ENCODE data around the gene CHID1. TPM values are rescaled to one million over a fixed set of nuclear protein-coding genes. Genes with fewer than 3 reads are reported as not detected.

The CHID1 gene
- total RNA-seq, 6 donors from 2014 or later, result 34.6 to 144 (median 59.1) TPM

DNA sequence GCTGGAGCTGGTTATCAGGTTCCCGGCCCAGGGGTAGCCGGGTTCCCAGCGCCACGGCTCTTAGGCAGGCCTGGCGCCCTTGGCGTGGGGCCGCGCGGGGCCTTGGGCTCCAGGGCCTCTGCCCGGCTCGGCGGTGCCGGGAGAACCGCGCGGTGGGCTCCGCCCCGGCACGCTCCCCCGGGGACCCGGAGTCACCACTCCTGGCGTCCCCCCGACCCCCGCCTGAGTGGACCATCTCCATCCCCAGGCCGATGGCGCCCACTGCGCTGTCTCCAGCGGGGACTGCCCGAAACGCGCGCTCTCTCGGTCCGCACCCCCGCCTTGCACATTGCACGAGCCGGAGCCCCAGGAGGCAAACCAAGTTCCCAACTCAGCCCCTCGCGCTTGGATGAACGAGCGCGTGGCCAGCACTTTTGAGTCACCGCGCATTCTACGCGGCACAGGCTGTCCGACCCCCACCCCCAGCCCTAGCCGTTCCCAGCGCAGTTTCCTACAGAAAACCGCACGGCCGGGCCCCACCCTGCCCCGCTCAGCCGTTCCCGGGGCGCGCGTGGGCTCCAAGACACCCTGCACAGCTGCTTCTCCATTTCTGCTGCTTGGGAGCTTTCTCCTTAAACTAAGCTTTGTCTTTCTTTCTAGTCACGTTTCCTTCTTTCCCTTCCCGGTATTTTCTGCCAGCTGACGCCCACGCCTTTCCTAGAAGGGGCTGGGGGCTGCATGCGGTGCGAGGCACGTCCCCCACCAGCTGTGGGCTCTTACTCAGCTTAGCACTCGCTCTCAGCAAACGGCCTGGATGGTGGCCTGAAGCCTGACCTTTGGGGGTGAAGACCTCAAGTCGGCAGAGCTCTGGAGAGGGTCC lies 650 bp upstream of the CHID1 start:
- 4 to 5% methylated on average over 25 to 38 of the region's 68 CpGs for WGBS, 2 donors
- peak; percentile 38 to 64 for ATAC-seq (ENCODE audit: low FRiP score in 2 of 2)
- DNase-seq, result peak in 1 of 2 donors; percentile 45
- peak overlapping the region; percentile 76 to 96 (median 90) for H3K4me3 ChIP-seq
- H3K4me1 ChIP-seq, result peaks cover 13 to 26% (median 17%) of the 10 kb centered on the region in 4 donors
- peak overlapping the region; percentile 91 to 95 (median 92) for H3K27ac ChIP-seq
- H3K36me3 ChIP-seq, result peaks cover 0 to 1% (median 0%) of the 10 kb centered on the region in 4 donors
- H3K9me3 ChIP-seq, result no peaks in the 10 kb centered on the region
- no peaks in the 10 kb centered on the region for H3K27me3 ChIP-seq
- TF ChIP-seq POLR2A (IDR thresholded peaks at IDR 0.05), result peak in 1 of 4 donors; percentile 52
- TF ChIP-seq POLR2AphosphoS5 (IDR thresholded peaks at IDR 0.05), result no peak
- peak in 1 of 6 experiments; percentile 35 for TF ChIP-seq CTCF (IDR thresholded peaks at IDR 0.05)
- TF ChIP-seq EP300 (IDR thresholded peaks at IDR 0.05), result no peak

DNA sequence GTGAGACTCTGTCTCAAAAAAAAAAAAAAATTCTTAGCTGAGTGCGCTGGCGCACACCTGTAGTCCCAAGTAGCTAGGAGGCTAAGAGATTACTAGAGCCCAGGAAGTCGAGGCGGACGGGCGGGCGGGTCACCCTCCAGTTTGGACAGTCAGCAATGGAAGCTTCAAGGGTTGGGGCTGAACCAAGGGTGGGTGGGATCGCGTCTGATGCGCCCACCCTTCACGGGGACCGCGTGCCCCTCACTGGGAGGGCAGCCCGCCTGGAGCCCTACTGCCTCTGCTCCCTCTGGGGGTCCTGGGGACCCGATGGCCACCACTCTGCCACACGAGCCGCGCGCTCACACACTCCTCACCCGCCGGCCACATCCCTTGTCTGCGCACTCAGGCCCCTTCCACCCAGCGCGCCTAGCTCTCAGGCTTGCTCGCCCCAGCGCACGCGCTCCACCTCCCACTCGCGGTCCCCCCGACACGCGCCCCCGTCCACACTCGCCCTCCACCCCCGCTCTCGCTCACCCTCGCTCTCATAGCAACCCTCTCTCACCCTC lies 494 bp downstream of the CHID1 start:
- 3 to 8% methylated on average over 9 to 38 of the region's 38 CpGs for WGBS, 2 donors
- Histone ChIP-seq H3K4me1 (peaks cover 13 to 26% (median 17%) of the 10 kb centered on the region in 4 donors), H3K36me3 (peaks cover 0 to 7% (median 0%) of the 10 kb centered on the region in 4 donors), H3K9me3 (no peaks in the 10 kb centered on the region), H3K27ac (peak overlapping the region; percentile 91 to 95 (median 92)), H3K27me3 (no peaks in the 10 kb centered on the region), H3K4me3 (peak overlapping the region; percentile 76 to 96 (median 89))
- no peak for ATAC-seq (ENCODE audit: low FRiP score in 2 of 2)
- no peak for TF ChIP-seq POLR2A (IDR thresholded peaks at IDR 0.05)
- TF ChIP-seq POLR2AphosphoS5 (IDR thresholded peaks at IDR 0.05), result no peak
- TF ChIP-seq EP300 (IDR thresholded peaks at IDR 0.05), result no peak
- TF ChIP-seq CTCF (IDR thresholded peaks at IDR 0.05), result no peak
- no peak for DNase-seq

GRCh38 chr11:909406-909805 lies 1.2 kb downstream of the CHID1 start:
- H3K4me1 ChIP-seq, result peaks cover 13 to 26% (median 17%) of the 10 kb centered on the region in 4 donors
- H3K27me3 ChIP-seq, result no peaks in the 10 kb centered on the region
- ATAC-seq (ENCODE audit: low FRiP score in 2 of 2) (no peak), DNase-seq (no peak)
- WGBS, 2 donors, result 90 to 92% methylated on average over 11 of the region's 11 CpGs
- H3K36me3 ChIP-seq, result peaks cover 0 to 13% (median 3%) of the 10 kb centered on the region in 4 donors
- TF ChIP-seq CTCF (IDR thresholded peaks at IDR 0.05) (no peak), POLR2A (IDR thresholded peaks at IDR 0.05) (no peak)
- no peaks in the 10 kb centered on the region for H3K9me3 ChIP-seq
- no peak overlapping the region for H3K27ac ChIP-seq
- peak overlapping the region in 1 of 4 donors; percentile 76 for H3K4me3 ChIP-seq

DNA sequence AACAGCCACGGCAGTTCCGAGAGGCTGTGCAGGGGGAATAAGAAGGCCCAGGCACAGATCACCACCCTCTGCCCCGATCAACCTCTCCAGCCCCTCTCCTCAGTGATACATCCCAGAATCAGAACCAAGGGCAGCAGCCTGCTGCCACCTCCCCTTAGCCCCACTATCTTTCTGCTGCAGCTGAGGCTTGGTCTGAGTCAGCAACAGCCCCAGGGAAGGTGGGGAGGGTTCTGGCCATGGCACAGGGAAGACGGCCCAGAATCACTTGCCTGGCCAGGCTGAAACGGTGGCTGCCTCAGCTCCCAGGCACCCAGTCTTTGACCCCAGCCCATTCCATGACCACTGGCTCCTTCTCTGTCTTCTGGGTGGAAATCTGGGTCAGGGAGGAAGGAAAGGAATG lies 2.3 kb downstream of the CHID1 start:
- no peaks in the 10 kb centered on the region for H3K9me3 ChIP-seq
- TF ChIP-seq EP300 (IDR thresholded peaks at IDR 0.05) (no peak), POLR2AphosphoS5 (IDR thresholded peaks at IDR 0.05) (no peak), POLR2A (IDR thresholded peaks at IDR 0.05) (no peak)
- peaks cover 6 to 25% (median 14%) of the 10 kb centered on the region in 4 donors for H3K36me3 ChIP-seq
- peaks cover 13 to 26% (median 17%) of the 10 kb centered on the region in 4 donors for H3K4me1 ChIP-seq
- H3K27me3 ChIP-seq, result no peaks in the 10 kb centered on the region
- H3K4me3 ChIP-seq, result no peak overlapping the region
- DNase-seq (no peak), ATAC-seq (ENCODE audit: low FRiP score in 2 of 2) (no peak)
- H3K27ac ChIP-seq, result no peak overlapping the region
- WGBS, 2 donors, result 86 to 100% methylated on average over 4 to 5 of the region's 5 CpGs

- peaks cover 13 to 26% (median 17%) of the 10 kb centered on the region in 4 donors for H3K4me1 ChIP-seq
- TF ChIP-seq EP300 (IDR thresholded peaks at IDR 0.05) (no peak), CTCF (IDR thresholded peaks at IDR 0.05) (no peak), POLR2A (IDR thresholded peaks at IDR 0.05) (no peak), POLR2AphosphoS5 (IDR thresholded peaks at IDR 0.05) (no peak)
- H3K27me3 ChIP-seq, result no peaks in the 10 kb centered on the region
- peaks cover 12 to 31% (median 20%) of the 10 kb centered on the region in 4 donors for H3K36me3 ChIP-seq
- H3K9me3 ChIP-seq, result no peaks in the 10 kb centered on the region
- no peak overlapping the region for H3K27ac ChIP-seq
- no peak overlapping the region for H3K4me3 ChIP-seq
- WGBS, 2 donors, result 78 to 96% methylated on average over 2 of the region's 2 CpGs
- ATAC-seq (ENCODE audit: low FRiP score in 2 of 2) (no peak), DNase-seq (no peak)
Measured at GRCh38 chr11:907668-908067, 2.9 kb downstream of the CHID1 start.

All from upper lobe of left lung (tissue), 6 donors.